Measurements from ENCODE around the gene CFAP65. TPM values are rescaled to one million over a fixed set of nuclear protein-coding genes. Genes with fewer than 3 reads are reported as not detected.

CFAP65 gene
- total RNA-seq, 4 donors from 2014 or later: 1.5 to 3.6 TPM; not detected in 2

DNA sequence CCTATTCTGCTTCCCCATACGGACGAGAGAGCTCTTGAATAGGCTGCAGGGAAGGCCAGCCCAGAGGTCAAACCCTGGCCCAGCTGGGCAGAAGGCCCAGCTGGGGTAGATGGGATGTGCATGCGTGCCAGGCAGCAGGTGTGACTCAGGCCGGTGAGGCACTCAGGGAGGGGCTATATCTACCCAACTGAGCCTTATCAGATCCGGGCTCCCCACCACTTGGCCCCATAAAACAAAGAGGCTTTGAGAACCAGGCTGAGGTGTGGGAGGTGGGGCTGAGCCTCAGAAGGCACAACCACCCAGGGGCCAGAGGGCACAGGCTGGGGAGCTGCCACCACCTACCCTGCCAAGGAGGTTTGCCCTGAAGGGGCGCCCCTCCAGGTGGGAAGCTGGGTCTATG, 8.0 kb upstream of the CFAP65 start:
- Histone ChIP-seq H3K9me3 (no peaks in the 10 kb centered on the region), H3K27ac (no peak overlapping the region), H3K27me3 (no peaks in the 10 kb centered on the region), H3K36me3 (peaks cover 0 to 5% (median 0%) of the 10 kb centered on the region in 3 donors), H3K4me3 (no peak overlapping the region), H3K4me1 (no peaks in the 10 kb centered on the region)
- TF ChIP-seq, protein P1, sequence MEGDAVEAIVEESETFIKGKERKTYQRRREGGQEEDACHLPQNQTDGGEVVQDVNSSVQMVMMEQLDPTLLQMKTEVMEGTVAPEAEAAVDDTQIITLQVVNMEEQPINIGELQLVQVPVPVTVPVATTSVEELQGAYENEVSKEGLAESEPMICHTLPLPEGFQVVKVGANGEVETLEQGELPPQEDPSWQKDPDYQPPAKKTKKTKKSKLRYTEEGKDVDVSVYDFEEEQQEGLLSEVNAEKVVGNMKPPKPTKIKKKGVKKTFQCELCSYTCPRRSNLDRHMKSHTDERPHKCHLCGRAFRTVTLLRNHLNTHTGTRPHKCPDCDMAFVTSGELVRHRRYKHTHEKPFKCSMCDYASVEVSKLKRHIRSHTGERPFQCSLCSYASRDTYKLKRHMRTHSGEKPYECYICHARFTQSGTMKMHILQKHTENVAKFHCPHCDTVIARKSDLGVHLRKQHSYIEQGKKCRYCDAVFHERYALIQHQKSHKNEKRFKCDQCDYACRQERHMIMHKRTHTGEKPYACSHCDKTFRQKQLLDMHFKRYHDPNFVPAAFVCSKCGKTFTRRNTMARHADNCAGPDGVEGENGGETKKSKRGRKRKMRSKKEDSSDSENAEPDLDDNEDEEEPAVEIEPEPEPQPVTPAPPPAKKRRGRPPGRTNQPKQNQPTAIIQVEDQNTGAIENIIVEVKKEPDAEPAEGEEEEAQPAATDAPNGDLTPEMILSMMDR (IDR thresholded peaks at IDR 0.05): no peak
- no peak for TF ChIP-seq POLR2A (IDR thresholded peaks at IDR 0.05)
- peak in 1 of 3 donors; percentile 62 for DNase-seq

DNA sequence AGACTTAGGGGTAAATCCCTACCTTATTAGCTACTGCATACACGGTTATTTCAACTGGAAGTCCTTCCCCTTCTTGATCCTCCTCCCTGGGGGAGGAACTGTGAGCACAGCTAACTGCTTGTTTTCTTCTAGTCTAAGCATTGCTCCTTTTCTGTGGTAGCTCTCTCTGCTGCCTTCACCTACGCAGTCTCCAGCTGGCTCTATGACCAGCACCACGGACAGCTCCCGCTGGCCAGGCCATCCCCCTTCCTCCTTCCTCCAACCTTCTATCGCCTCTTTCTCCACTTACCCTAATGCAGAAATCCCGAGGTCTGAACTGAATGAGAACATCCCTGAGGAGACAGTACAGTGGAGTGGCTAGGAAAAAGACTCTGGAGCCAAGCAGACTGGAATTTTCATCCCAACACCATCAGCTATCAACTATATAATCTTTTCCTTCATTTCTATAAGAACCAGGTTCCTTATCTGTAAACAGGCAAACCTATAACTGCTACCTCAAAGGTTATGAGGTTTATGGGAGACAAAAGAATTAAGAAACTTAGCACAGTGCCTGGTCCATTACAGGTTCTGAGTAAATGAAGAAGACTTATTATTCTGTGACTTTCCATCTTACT, 4.7 kb upstream of the CFAP65 start:
- no peak overlapping the region for H3K4me3 ChIP-seq
- H3K27me3 ChIP-seq: no peaks in the 10 kb centered on the region
- H3K27ac ChIP-seq: no peak overlapping the region
- no peaks in the 10 kb centered on the region for H3K4me1 ChIP-seq
- no peaks in the 10 kb centered on the region for H3K36me3 ChIP-seq
- DNase-seq: peak in 1 of 3 donors; percentile 49
- TF ChIP-seq, protein P1 (IDR thresholded peaks at IDR 0.05): no peak
- no peak for TF ChIP-seq POLR2A (IDR thresholded peaks at IDR 0.05)
- H3K9me3 ChIP-seq: no peaks in the 10 kb centered on the region

DNA sequence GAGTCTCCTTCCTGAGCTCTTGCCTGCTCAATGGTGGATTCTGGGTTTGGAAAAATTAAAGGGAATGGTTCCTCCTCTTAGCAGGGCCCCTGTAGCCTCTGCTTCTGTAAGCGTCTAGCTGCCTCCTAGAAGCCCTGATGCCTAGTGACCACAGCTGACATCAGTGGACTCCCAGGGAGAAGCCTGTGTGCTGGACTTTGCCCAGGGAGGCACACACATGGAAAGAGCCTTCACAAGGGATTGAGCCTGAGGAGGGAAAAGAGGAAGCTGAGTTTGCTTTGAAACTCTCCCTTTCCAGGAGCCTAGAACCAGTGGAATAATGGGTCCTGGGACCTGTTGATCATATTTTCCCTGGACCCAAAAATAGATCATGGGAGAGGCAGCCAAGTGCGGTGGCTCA, 1.4 kb upstream of the CFAP65 start:
- Histone ChIP-seq H3K27ac (no peak overlapping the region), H3K9me3 (no peaks in the 10 kb centered on the region), H3K27me3 (no peaks in the 10 kb centered on the region), H3K4me3 (no peak overlapping the region), H3K36me3 (no peaks in the 10 kb centered on the region), H3K4me1 (no peaks in the 10 kb centered on the region)
- TF ChIP-seq, protein P1 (IDR thresholded peaks at IDR 0.05): no peak
- no peak for TF ChIP-seq POLR2A (IDR thresholded peaks at IDR 0.05)
- DNase-seq: peak in 1 of 3 donors; percentile 81

DNA sequence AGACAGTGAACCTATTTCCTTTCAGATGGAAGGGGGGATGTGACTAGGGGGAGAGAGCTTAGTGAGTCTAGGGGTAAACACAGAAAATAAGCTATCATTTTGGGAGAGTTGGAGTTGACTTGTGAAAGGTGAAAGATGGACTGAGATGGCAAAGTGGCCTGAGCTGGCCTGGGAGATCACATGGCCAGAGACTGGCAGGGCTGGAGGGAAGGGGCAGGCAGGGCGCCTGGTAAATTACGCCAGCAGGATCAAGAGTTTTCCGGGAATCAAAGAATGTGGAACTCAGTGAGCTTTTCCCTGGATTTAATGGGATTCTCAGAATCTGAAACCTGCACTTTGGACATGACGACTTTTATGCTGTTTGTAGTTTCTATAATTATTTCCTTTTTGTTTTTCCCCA, 841 bp upstream of the CFAP65 start:
- Histone ChIP-seq H3K36me3 (no peaks in the 10 kb centered on the region), H3K9me3 (no peaks in the 10 kb centered on the region), H3K27ac (no peak overlapping the region), H3K27me3 (no peaks in the 10 kb centered on the region), H3K4me3 (no peak overlapping the region), H3K4me1 (no peaks in the 10 kb centered on the region)
- no peak for DNase-seq
- TF ChIP-seq, protein P1 (IDR thresholded peaks at IDR 0.05): no peak
- no peak for TF ChIP-seq POLR2A (IDR thresholded peaks at IDR 0.05)

DNA sequence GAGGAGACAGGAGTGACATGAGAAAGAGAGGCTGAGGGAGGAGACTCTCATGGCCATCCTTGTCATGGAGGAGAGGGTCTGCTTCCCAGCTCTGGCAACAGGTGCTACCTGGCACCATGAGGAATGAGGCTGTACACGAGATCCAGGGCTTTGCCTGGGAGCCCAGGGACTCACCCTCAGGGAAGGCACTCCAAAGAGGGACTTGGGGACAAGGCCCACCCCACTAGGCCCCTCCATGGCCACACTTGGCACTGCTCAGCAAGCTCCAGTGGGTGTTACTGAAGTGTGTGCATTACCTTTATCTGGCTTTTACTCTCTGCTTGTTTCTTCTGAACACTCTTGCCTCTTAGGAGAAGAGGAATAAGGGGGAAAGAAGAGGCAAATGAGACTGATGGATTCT, 2.7 kb downstream of the CFAP65 start:
- TF ChIP-seq POLR2A (IDR thresholded peaks at IDR 0.05): no peak
- peak in 1 of 3 donors; percentile 28 for DNase-seq
- H3K9me3 ChIP-seq: no peaks in the 10 kb centered on the region
- H3K27me3 ChIP-seq: no peaks in the 10 kb centered on the region
- no peak overlapping the region for H3K27ac ChIP-seq
- no peaks in the 10 kb centered on the region for H3K36me3 ChIP-seq
- no peak overlapping the region for H3K4me3 ChIP-seq
- no peaks in the 10 kb centered on the region for H3K4me1 ChIP-seq

DNA sequence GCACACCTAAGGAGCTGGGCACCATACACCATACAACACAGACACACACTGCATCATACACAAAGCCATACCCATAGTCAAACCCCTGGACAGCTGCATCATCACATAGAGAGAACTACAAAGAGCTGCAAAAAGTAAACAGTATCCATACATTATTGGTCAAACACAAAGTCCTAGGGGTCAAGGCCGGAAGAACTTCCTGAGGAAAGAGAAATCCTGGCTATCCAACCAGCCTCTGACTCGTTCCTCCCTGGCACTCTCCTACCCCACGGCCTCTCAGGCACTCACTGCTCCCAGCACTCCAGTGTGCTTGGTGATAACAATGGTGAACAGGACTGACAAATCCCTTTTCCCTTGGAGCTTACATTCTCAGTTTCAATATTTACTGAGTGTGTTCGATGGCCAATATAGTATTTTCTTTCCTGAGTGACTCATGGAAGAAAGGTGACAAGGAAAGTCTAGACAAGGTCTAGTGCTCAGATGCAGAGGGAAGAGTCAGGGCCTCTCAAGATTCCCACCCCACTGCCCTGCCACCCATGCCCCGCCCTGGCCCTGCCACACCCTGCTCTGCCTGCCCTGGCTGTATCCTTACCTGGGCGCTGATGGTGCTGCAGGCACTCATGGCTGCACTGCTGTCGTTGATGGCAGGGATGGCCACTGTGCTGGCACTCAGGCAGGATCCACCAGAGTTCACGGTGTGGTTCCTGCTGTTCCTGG, 3.4 kb downstream of the CFAP65 start:
- no peaks in the 10 kb centered on the region for H3K27me3 ChIP-seq
- H3K4me1 ChIP-seq: no peaks in the 10 kb centered on the region
- no peak overlapping the region for H3K4me3 ChIP-seq
- peak in 1 of 3 donors; percentile 52 for DNase-seq
- H3K27ac ChIP-seq: no peak overlapping the region
- no peaks in the 10 kb centered on the region for H3K9me3 ChIP-seq
- TF ChIP-seq, protein P1 (IDR thresholded peaks at IDR 0.05): no peak
- TF ChIP-seq POLR2A (IDR thresholded peaks at IDR 0.05): no peak
- no peaks in the 10 kb centered on the region for H3K36me3 ChIP-seq
